ENCODE data around the gene CCT8.
A peak's percentile ranks its signal among the peaks of the same experiment; 100 is the strongest.

The CCT8 gene, protein sequence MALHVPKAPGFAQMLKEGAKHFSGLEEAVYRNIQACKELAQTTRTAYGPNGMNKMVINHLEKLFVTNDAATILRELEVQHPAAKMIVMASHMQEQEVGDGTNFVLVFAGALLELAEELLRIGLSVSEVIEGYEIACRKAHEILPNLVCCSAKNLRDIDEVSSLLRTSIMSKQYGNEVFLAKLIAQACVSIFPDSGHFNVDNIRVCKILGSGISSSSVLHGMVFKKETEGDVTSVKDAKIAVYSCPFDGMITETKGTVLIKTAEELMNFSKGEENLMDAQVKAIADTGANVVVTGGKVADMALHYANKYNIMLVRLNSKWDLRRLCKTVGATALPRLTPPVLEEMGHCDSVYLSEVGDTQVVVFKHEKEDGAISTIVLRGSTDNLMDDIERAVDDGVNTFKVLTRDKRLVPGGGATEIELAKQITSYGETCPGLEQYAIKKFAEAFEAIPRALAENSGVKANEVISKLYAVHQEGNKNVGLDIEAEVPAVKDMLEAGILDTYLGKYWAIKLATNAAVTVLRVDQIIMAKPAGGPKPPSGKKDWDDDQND

DNA sequence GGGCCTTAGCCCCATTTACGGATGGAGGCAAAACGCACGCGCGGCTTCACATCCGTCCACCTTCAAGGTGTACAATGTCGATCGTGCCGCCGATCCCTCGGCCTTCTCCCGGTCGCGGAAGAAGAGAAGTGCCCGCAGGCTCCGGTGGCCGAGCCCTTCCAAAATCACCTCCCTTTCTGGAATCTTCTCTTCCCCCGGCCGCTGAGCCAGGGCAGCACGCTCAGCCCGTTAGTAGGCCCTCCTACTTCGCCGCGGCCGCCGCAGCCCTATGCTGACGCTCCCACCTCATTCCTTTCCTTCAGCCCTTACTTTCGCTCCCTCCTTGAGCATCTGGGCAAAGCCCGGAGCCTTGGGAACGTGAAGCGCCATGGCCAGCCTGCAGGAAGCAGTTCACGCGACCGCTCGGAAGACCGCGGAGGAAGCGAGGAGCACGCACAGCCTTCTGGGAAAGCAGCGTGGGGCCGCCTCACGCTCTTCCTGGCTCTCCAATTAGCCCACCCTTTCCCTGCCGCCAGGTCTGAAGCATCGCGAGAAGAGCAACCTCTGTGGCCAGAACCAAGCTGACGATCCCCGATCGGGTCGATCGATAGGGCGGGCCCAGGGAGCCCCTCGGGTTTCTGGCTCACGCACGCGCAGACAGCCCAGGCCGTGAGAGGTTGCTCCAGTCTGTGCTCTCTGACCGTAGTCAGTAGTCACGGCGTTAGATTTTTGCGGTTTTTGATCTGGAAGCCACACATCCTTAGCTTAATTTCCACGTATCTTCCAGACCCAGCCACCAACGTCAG lies at the start of gene CCT8:
CCT8 (minus strand) TSS at position 427 of the 785 bp plus-strand sequence; CDS start at position 369, 58 bp downstream.
- peak; percentile 99 for DNase-seq

DNA sequence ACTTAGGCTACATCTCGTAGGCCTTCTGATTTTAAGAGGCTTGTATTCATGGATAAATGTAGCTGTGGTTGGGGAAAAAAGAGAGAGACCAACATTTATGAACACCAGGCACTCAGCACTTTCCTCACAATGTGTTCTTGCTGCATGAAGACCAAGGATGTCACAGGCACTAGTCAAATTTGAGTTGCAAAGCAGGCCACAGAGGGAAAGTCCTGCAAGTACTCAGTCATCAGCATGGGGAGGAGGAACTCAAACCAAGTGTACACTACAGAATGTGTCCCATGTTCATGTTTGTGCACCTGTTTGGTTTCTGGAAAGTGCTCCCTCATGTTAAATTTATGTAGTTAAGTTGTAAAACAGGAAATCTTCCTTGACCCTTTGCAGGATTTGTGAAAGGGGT lies 48.3 kb upstream of the CCT8 start:
- no peak for DNase-seq

DNA sequence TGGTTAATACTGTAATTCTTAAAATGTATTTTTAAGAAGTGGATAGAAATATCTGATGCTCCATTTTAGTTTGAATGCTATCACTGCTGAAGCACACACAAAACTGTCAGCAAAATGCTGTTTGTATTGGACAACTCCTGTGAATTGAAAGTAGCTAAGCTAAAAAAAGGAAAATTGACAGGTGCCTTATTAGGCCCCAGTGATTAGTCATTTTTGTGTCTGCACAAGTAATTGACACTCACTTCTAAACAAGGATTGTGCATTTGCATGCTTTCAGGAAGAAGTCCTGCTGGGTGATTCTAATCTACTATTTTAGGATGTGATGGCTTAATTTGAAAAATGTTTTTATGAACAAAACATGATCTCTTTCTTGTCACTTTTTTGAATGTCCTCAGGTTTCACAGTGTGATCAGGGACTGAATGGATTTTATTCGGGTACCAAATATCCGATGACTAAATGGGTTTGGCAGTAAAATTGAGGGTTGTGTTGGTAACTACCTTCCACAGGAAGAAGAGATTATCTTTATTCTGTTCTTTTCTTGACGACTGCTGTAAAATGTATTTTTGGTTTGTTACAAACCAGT lies 44.0 kb upstream of the CCT8 start:
- no peak for DNase-seq

DNA sequence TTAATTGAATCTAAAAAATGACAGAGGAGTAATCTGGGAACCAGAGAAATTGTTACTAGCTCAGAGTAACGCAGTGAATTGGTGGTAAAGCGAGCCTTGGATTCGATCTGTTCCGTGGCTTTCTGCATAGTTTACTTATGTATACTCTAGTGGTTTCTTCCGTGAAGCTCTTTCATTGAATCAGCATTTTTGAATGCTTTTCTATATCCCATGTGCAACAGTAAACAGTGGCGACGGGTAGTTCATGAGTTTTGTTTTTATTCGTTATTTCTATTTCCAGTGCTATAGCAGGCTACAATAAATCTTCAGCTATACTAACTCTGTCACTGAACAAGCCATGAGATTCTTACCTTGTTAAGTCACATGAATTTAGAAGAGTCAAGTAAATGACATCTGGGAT lies 42.5 kb upstream of the CCT8 start:
- DNase-seq: no peak

DNA sequence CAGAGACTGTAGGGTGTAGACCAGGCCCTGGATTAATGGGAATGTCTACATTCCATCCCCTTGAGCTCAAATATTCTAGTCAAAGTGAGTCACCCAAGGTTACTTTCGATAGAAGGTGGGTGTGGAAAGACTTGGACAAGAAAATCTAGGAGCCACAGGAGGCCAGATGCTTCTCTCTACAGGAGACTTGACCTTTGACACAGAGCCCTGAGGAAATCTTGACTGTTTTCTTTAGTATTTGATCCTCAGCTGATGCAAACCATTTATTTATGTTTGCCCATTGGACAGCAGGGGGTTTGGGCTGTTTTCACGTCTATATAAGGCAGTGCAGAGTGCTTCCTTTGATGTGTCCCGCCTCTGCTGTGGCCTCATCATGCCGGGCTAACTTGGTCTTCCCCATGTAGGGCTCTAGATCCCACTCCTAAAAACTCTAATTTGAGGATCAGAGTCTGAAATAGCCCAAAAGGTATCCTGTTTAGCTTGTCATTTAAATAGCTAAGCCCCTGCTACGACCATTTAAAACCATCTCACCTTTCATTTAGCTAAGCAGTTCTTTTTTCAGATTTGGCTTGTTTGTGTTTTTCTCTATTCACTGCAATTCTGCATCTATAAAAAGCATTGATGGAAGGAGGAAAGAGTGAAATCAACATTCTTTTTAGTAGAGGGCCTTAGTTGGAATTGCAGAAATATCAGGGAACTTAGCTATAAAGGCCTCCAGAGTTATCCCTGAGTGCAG lies 41.5 kb upstream of the CCT8 start:
- DNase-seq: no peak

DNA sequence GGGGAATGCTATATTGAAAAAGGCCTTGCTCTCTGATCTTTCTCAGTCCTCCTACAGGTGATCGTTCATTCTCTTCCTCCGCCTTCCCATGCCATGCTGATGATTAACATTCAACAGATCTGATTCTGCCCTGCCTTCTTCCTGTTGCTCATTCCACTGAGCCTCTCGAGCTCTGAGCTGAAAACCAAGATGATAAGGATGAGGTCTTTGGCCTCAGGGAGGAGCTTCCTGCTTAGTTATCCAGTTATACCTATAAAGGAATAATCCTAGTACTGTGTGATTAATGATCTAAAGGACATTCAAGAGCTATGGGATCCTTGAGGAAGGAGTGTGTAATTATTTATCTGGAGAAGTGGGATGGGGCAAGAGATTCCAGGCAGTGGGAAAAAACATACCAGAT lies 31.8 kb upstream of the CCT8 start:
- no peak for DNase-seq

DNA sequence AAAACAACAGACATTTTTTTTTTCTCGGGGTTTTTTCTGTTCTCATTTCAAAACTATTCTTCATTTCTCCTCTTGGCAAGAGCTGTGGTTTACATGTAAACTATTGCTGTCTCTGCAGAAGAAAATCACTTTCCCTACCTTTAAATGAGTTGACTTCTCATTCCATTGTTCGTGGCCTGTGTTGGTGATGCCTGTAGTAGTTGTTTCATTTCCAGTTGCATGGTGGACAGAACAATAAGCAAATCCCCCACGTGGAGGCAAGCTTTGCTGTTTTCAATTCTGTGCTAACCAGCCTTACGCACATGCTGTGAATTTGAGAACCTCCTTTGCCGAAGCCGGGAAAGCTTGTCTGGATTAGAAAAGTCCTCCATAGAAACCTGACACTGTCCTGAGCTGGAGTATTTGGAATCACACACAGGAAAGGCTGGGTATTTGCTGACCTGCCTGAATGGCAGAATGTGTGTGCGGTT lies 30.8 kb upstream of the CCT8 start:
- no peak for DNase-seq

DNA sequence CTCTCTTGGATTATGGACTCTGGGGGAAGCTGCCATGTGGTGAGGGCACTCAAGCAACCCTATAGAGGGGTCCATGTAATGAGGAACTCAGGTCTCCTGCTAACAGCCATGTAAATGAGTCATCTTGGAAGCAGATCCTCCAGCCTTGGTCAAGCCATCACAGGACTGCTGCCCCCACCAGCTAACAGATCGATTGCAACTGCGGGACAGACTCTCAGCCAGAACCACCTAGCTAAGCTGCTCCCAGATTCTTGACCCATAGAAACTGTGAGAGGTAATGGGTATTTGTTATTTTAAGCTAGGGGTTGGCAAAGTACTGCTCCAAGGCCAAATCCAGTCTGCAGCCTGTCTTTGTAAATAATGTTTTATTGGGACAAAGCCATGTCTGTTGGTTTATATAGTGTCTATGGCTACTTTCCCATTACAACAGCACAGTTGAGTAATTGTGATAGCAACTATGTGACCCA lies 29.4 kb upstream of the CCT8 start:
- no peak for DNase-seq

DNA sequence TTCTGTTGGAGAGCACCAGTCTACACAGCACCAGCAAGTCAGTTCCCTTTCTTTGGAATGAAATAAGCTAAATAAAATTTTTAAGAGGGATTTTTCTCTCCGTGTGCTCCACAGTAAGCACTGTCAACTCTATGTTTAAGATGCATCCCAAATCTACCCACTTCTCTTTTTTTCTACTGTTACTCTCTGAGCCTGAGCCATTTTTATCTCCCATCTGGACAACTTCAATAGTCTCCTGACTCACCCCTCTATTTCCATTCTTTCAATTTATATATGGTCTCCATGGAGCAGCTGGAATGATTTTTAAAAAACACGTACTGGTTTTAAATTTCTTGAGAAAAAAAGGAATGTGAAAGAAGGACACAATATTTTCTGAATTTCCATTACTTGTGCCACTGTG lies 24.7 kb upstream of the CCT8 start:
- DNase-seq: no peak

DNA sequence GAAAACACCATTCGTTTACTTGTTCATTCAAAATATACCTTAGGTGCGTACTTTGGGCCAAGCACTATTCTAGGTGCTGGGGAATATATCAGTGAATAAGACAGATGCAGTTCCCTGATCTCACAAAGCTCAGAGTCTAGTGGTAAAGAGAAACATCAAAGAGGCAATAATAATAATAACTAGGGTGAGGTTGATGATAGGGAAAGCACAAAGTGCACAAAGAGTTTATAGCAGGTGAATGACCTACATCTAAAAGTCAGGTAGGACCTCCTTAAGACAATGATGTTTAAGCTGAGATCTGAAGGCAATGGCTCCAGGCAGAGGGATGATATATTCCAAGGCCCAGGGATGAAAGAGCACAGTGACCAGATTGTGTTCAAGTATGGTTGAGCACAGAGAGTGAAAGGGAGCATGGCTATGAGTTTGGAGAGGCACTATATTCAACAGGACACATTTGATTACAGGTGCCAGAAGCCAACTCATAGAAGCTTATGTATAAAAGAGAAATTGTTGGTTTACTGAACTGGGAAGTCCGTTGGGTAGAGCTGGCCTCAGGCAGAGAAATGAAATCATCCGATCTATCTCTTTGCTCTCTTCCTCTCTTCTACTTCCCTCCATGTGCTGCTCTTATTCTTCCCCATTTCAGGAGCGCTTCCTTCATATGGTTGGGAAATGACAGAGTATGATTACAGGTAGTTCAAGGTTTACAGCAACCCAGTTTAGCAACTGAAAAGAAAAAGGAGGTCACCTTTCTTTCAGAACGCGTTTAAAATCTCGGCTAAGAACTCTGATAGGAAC lies 23.0 kb upstream of the CCT8 start:
- no peak for DNase-seq

DNA sequence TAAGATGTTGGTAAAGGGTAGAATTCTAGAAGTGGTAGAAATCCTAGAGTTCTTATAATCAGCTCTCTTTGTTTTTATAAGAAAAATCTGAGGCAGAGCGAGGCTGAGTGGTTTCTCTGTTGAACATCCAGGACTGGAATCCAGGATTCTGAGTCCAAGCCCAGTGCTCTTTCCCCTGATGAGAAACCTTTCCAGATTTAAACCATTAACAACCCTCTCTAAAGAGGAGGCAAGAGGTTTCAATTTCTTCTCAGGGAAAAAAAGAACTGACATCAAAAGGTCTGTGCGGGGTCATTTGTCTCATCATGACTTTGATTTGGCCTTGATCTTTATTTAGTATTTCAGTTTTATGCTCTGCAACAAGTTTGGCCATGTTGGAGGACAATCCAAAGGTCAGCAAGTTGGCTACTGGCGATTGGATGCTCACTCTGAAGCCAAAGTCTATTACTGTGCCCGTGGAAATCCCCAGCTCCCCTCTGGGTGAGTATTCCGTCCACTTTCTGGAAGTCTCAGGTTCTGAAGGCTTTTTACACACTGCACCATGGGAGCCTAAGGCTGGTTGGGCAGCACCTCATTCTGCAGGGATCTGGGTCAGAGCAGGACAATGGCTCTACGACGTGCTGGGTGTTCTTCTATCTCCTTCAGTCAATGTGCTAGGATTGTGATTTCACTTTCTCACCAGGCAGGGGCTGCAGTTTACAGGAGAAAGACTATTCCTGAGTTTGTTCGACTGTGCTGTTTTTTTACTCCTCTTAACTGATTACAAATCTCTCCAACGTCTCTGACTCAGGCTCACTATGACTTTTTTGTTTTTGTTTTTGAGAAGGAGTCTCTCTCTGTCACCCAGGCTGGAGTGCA lies 18.9 kb upstream of the CCT8 start:
- no peak for DNase-seq

DNA sequence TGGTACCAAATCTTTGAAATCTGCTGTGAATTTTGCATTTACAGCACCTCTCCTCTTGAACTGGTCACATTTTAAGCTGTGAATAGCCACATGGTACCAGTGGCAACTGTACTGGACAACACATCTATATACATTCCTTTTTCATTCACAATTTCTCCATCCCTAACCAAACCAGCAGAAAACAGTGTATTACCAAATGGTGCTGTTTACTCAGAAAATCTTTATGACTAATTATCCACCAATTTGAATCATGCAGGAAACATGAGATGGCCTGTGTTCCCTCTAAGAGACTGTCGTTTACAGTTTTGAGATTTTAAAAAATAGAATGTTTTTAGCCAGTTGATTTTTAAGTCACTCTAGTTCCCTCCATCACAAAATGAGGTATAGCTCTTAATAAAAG lies 17.6 kb upstream of the CCT8 start:
- DNase-seq: no peak

DNA sequence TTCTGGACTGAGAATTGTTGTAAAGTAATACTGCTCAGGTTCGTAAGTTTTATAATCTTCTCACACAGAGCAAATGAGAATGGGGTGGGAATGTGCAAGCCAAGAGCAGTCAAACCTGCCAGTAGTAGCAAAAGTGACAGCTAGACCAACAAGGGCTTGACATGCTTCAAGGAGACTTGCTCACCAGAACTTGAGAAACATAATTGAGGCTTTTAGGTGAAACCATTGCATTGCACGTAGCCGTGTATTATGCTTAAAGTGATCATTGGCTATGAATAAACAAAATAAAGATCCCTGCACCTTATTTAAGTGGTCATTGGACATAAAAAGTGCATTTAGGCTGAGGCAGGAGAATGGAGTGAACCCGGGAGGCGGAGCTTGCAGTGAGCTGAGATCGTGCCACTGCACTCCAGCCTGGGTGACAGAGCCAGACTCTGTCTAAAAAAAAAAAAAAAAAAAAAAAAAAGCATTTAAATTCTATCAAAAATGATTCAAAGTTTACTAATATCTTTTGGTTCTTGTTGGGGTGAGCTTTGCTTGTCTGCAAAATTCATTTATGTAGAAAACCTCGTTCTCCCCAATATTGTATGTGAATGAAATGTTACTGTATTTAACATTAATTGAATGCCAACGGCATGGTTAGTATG lies 11.8 kb upstream of the CCT8 start:
- DNase-seq: no peak

DNA sequence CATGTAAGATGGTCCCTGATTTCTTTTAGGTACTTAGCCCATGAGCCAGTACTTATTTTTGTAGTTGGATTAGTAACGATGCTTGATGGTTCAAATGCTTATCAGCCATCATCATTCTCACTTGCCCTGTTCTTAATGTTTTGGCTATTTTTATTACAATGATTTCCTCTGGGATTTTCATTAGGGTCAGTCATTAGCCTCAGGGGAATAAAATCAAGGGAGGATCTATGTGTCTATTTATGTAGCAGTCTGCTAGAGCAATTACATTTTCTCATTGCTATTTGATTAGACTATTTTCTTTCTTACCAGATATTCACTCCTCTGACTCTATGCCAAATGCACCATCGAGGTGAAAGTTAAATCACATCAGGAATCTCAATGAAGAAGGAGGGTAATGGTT lies 10.9 kb upstream of the CCT8 start:
- no peak for DNase-seq

DNA sequence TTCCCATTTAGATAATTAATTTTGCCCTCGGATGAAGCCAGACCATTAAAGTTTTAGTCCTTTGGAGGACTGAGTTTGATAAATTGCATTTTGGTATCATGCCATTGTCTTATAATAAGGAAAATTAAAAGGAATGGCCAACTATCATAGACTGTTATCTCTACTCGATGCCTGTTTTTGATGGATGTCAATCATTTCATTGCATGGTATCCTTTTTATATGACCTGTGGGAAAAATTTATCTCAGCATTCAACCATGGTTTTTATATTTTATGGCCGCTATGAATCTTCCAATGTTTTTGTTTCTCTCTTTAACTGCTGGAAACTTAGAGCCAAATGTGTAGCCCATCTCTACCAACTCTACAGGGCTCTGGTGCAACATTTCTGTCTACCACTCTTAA lies 9.9 kb upstream of the CCT8 start:
- no peak for DNase-seq

DNA sequence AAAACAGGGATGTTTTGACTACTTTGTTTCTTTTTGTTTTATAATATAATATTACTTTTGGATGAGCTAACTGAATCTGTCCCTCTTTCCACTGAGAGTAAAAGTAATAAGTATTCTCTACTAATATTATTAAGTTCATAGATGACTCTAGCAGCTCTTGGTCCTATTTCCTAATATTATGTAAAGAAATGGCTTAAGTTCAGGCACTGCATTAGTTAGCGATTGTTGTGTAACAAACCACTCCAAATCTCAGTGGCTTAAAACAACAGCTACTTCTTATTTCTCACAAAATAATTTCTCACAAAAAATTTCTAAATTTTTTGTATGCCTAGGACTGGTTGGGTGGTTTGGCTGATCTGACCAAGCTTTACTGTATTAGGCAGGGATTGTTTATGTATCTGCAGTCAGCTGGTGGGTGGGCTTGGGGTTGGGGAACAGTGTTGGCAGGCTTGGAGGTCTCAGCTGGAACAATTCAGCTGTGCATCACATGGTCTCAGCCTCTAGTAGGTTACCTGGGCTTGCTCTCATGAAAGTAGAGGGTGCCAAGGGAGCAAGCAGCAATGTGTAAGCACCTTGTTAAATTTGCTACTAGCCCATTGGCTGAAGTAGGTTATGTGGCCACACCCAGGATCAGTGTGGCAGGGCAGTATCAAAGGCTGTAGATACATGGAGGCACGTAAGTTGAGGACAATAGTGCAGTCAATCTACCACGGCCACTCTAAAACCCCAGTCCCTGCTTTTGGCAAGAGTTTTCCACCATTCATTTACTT lies 8.8 kb upstream of the CCT8 start:
- DNase-seq: no peak

DNA sequence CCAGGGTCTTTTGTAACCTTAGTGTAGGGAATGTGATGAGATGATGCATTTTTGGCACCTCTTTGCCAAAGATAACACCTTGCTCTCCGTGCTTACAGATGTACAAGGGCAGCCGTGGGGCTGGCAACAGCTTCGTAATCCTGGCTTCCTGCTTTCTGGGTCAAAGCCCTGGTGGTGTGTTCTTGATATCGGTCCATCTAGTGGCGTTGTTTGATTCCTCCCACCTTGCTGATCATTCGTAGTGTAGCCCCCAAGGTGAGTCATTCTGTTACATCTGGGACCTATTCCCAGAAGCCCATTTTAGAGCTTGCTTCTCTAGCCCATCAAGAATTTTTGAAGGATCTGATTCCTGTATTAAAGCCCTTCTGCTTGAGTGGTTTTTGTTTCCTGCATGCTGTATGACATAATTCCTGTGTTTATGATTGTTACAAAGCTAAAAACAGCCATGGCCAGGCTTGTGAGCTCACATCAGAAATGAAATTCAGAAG lies 7.0 kb upstream of the CCT8 start:
- no peak for DNase-seq

DNA sequence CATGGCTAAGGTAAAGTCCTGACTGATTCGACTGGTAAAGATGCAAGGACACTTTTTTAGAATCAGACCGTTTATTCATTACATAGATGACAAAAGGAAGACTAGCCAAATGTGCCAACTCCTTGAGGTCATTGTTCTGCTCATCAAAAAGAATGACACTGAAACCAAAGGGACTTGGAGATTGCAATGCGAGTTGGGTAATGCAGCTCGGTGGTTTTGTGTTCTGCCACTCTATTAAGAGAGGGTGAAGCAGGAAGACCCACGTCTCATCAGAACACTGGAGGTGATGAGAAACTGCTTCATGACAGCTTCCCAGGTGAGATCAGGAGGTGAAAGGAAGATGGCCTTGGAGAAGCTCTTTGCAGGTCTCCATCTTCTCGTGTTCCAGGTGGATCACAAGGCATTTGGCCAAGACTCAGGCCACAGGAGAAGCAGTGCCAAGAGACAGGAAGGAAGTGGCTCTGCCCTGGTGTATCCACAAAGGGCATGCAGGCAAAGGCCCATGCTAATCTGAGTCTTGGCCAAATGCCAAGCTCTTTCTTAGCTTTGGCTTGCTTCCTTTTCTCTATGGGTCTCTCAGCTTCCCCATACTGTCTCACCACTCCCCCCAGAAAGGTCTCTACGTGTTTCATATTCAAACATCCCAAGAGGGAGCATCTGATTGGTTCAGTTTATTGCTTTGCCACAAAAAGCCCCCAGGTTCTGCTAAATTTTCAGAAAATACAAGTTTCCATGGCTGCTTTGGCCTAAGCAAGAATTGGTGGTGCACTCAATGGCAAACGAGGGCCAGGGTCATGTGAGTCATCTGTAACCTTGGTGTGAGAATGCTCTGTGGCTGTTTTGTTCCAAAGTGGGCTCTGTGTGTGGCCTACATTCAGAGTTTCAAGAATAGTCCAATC lies 5.7 kb upstream of the CCT8 start:
- peak; percentile 37 for DNase-seq

Measured in activated naive CD4-positive, alpha-beta T cell treated with Interleukin-2 at 50 U/mL for 16 hours (primary cell).